OCI-LY3 (cell line): ENCODE data around the gene ATP6V1D.

Experiments
- H2AFZ ChIP-seq: fragments of 200-600, 300-600 bp; shearing (Covaris generic); 2 replicates; pipeline ENCODE4 v1.6.0; 2014; ENCODE audit warnings: antibody characterized with exemption, low read depth, low read length
- H3K27ac ChIP-seq: fragments of 200-600, 300-600 bp; sonication (generic); 2 replicates; pipeline ENCODE4 v1.5.1; 2014; ENCODE audit warnings: mild to moderate bottlenecking, low read length, moderate library complexity, mixed read lengths
- H3K27me3 ChIP-seq: fragments of 200-600, 300-600 bp; sonication (generic); 2 replicates; pipeline ENCODE4 v1.6.1; 2014; ENCODE audit warnings: low read depth, low read length, mixed read lengths
- H3K36me3 ChIP-seq: fragments of 200-600, 300-600 bp; sonication (generic); replicated peaks from 2 replicates; pipeline ENCODE3; 2014; ENCODE audit warnings: low read depth, low read length, mixed read lengths
- H3K4me1 ChIP-seq: fragments of 300-600, 200-600 bp; sonication (generic); 2 replicates; pipeline ENCODE4 v1.6.1; 2014; ENCODE audit warnings: low read length, mixed read lengths
- H3K4me2 ChIP-seq: fragments of 200-600, 300-600 bp; sonication (generic); 2 replicates; pipeline ENCODE4 v1.6.1; 2014; ENCODE audit warnings: low read length, mixed read lengths
- H3K4me3 ChIP-seq: fragments of 300-600, 200-600 bp; sonication (generic); 2 replicates; pipeline ENCODE4 v1.5.1; 2014; ENCODE audit warnings: antibody characterized with exemption, mild to moderate bottlenecking, low read length, moderate library complexity
- H3K79me2 ChIP-seq: fragments of 300-600, 200-600 bp; shearing (Covaris generic); 2 replicates; pipeline ENCODE4 v1.6.1; 2014; ENCODE audit warnings: mild to moderate bottlenecking, low read length, mixed read lengths
- H3K9ac ChIP-seq: fragments of 300-600, 200-600 bp; shearing (Covaris generic); 2 replicates; pipeline ENCODE4 v1.6.0; 2014; ENCODE audit warnings: mild to moderate bottlenecking, low read length, moderate library complexity
- H3K9me3 ChIP-seq: fragments of 200-600, 300-600 bp; shearing (Covaris generic); 2 replicates; pipeline ENCODE4 v1.6.1; 2014; ENCODE audit warnings: low read length, mixed read lengths; ENCODE audit not compliant: insufficient read depth
- H4K20me1 ChIP-seq: fragments of 200-600, 300-600 bp; sonication (generic); 2 replicates; pipeline ENCODE4 v1.6.1; 2016; ENCODE audit warnings: low read length, mixed read lengths; ENCODE audit not compliant: insufficient read depth
- EZH2phosphoT487 ChIP-seq: fragments of 200-600 bp; shearing (Covaris generic); IDR thresholded peaks from 2 replicates; pipeline ENCODE4 v1.6.1; 2018; ENCODE audit warnings: antibody characterized with exemption, mixed run types, low read depth
- TF ChIP-seq, protein P1 (sequence below): fragments of 200-600, 300-600 bp; sonication (generic); IDR thresholded peaks from 2 replicates; pipeline ENCODE4 v1.5.1; 2014; ENCODE audit warnings: antibody characterized with exemption, low read length, low read depth

The ATP6V1D gene

DNA sequence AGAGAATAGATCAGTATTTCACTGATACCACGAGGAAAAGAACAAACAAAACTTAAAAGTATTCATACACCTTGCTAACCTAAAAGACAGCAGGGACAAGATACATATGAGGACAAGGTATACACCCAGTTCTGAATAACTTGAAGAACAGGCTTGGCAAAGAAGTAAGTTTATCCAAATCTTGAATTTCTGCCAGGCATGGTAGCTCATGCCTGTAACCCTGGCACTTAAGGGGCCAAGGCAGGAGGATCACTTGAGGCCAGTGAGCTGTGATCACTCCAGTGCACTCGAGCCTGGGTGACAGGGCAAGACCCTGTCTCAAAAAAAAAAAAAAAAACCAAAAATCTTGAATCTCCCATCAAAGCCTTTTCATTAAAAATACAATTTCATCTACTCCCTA, 25.5 kb upstream of the ATP6V1D start:
- no peak for TF ChIP-seq EZH2phosphoT487
- TF ChIP-seq, protein P1, sequence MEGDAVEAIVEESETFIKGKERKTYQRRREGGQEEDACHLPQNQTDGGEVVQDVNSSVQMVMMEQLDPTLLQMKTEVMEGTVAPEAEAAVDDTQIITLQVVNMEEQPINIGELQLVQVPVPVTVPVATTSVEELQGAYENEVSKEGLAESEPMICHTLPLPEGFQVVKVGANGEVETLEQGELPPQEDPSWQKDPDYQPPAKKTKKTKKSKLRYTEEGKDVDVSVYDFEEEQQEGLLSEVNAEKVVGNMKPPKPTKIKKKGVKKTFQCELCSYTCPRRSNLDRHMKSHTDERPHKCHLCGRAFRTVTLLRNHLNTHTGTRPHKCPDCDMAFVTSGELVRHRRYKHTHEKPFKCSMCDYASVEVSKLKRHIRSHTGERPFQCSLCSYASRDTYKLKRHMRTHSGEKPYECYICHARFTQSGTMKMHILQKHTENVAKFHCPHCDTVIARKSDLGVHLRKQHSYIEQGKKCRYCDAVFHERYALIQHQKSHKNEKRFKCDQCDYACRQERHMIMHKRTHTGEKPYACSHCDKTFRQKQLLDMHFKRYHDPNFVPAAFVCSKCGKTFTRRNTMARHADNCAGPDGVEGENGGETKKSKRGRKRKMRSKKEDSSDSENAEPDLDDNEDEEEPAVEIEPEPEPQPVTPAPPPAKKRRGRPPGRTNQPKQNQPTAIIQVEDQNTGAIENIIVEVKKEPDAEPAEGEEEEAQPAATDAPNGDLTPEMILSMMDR, result no peak
- H3K27ac ChIP-seq, result no peak overlapping the region

DNA sequence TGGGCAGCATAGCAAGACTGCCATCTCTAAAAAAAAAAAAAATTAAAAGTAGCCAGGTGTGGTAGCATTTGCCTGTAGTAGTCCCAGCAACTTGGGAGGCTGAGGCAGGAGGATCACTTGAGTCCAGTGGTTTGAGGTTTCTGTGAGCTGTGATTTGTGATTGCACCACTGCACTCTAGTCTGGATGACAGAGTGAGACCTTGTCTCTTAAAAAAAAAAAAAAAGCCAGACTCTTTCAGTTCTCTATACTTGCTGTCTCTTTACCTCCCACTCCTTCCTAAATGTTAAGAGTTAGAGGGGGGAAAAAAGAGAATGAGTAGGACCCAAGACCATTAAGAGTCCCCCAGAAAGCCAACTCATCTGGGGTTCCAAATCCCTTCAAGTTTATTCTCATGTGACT, 18.3 kb upstream of the ATP6V1D start:
- Histone ChIP-seq H3K4me1 (peaks cover 6% of the 10 kb centered on the region), H3K9ac (no peak overlapping the region), H3K4me3 (no peak overlapping the region), H3K36me3 (peaks cover 67% of the 10 kb centered on the region), H3K27ac (no peak overlapping the region), H3K79me2 (peaks cover 22% of the 10 kb centered on the region), H3K4me2 (no peak overlapping the region), H3K9me3 (no peaks in the 10 kb centered on the region), H3K27me3 (no peaks in the 10 kb centered on the region), H4K20me1 (peaks cover 4% of the 10 kb centered on the region; the same call in 1 of the 2 replicates), H2AFZ (no peak overlapping the region)
- TF ChIP-seq EZH2phosphoT487, result no peak
- TF ChIP-seq, protein P1, result no peak

More for the DNA sequence above, 25.5 kb upstream of the ATP6V1D start:
- no peaks in the 10 kb centered on the region for H3K4me1 ChIP-seq
- no peaks in the 10 kb centered on the region for H3K9me3 ChIP-seq
- H2AFZ ChIP-seq, result no peak overlapping the region
- no peaks in the 10 kb centered on the region for H4K20me1 ChIP-seq
- H3K4me3 ChIP-seq, result no peak overlapping the region
- peaks cover 75% of the 10 kb centered on the region for H3K36me3 ChIP-seq
- H3K79me2 ChIP-seq, result no peaks in the 10 kb centered on the region; the same call in 1 of the 2 replicates
- no peak overlapping the region for H3K9ac ChIP-seq
- no peaks in the 10 kb centered on the region for H3K27me3 ChIP-seq
- no peak overlapping the region for H3K4me2 ChIP-seq

DNA sequence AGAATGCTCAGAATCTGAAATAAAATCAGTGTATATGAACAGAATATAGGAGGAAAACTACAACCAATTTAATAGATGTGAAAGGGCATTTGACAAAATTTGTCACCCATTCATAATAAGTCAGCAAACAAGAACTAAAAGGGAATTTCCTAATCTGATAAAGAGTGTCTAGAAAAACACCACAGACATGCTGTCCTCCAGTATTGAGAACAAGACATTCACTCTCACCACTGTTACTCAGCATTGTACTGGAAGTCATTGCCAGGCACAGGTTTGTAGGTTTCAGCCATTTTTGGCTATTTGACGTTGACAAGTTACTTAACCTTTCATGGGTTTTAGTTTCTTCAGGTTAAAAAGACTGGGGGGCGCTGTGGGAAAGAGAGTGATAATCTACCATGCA, 13.7 kb upstream of the ATP6V1D start:
- H4K20me1 ChIP-seq, result peaks cover 4% of the 10 kb centered on the region; the same call in 1 of the 2 replicates
- H3K4me3 ChIP-seq, result no peak overlapping the region
- H3K9ac ChIP-seq, result no peak overlapping the region
- peaks cover 62% of the 10 kb centered on the region for H3K36me3 ChIP-seq
- peaks cover 8% of the 10 kb centered on the region for H3K4me1 ChIP-seq
- H3K27ac ChIP-seq, result peak overlapping the region; percentile 16; the same call in 1 of the 2 replicates
- peak overlapping the region; percentile 3; the same call in 1 of the 2 replicates for H3K4me2 ChIP-seq
- no peaks in the 10 kb centered on the region for H3K9me3 ChIP-seq
- TF ChIP-seq, protein P1, result peak; percentile 18; the same call in 1 of the 2 replicates
- no peak for TF ChIP-seq EZH2phosphoT487
- H3K79me2 ChIP-seq, result peaks cover 58% of the 10 kb centered on the region
- H3K27me3 ChIP-seq, result no peaks in the 10 kb centered on the region
- no peak overlapping the region for H2AFZ ChIP-seq

DNA sequence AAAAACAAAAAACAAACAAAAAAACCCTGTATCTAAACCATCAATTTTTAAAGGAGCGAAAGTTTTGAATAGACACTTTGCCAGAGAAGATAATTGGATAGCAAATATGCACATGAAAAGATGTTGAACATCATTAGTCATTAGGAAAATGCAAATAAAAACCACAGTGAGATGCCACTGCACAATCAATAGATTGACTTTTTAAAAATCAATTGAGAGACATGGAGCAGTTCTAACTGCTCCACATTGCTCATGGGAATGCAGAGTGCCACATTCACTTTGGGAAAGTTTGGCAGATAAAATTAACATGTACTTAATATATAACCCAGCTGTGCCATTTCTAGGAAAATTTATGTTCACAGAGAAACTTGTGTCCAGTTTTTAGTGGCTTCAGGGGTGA, 13.2 kb upstream of the ATP6V1D start:
- Histone ChIP-seq H3K4me3 (no peak overlapping the region), H3K4me1 (peaks cover 8% of the 10 kb centered on the region), H4K20me1 (peaks cover 6% of the 10 kb centered on the region; the same call in 1 of the 2 replicates), H2AFZ (no peak overlapping the region), H3K9ac (no peak overlapping the region), H3K27ac (peak overlapping the region; percentile 16; the same call in 1 of the 2 replicates), H3K4me2 (peak overlapping the region; percentile 3; the same call in 1 of the 2 replicates), H3K36me3 (peaks cover 66% of the 10 kb centered on the region), H3K79me2 (peaks cover 62% of the 10 kb centered on the region), H3K9me3 (no peaks in the 10 kb centered on the region), H3K27me3 (no peaks in the 10 kb centered on the region)
- no peak for TF ChIP-seq EZH2phosphoT487
- TF ChIP-seq, protein P1, result no peak
